ENCODE data around the gene GIT2. TPM values are rescaled to one million over a fixed set of nuclear protein-coding genes. Genes with fewer than 3 reads are reported as not detected.

GIT2 gene
- total and polyA plus RNA-seq, 2 experiments from 2014 or later, result 21.5 to 22.4 TPM

DNA sequence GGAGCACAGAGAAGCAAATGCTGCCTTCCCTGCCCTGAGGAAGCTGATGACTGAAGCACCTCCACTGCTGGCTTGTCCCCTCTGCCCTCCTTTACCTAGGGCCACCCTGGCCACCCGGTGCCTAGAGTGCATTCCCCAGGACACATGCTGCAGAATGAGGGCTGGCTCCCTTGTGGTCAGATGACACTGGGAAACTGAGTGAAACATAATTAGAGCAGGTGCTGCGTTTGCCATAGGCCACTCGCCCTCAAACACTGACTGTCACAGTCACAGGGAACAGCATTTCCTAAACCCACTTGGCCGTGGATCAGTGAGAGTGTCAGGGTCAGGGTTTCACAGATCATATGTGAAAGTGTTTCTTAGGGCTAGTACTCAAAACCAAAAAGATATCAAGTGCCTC, 80.1 kb downstream of the GIT2 start:
- H3K9me3 ChIP-seq (ENCODE audit: low read depth), result no peaks in the 10 kb centered on the region
- 95% methylated on average over 4 of the region's 4 CpGs for WGBS (ENCODE audit: low lambda C conversion rate, missing lambda C conversion rate)
- H2AFZ ChIP-seq, result no peak overlapping the region
- TF ChIP-seq EZH2 (IDR thresholded peaks at IDR 0.05; ENCODE audit: borderline replicate concordance) (no peak), EZH2phosphoT487 (IDR thresholded peaks at IDR 0.05; ENCODE audit: low read depth, severe bottlenecking, unreplicated experiment) (no peak), CTCF (IDR thresholded peaks at IDR 0.05; ENCODE audit: poor library complexity) (no peak)
- no peak overlapping the region for H3K4me2 ChIP-seq
- no peak overlapping the region for H3K4me3 ChIP-seq
- no peaks in the 10 kb centered on the region for H3K9me2 ChIP-seq (replicated peaks; ENCODE audit: insufficient read depth)
- H3K27ac ChIP-seq, result no peak overlapping the region
- H3K27me3 ChIP-seq, result no peaks in the 10 kb centered on the region
- DNase-seq (ENCODE audit: low spot score), result no peak
- no peaks in the 10 kb centered on the region for H4K20me1 ChIP-seq (ENCODE audit: insufficient read depth, poor library complexity, severe bottlenecking)
- H3K4me1 ChIP-seq (ENCODE audit: insufficient read depth), result no peaks in the 10 kb centered on the region
- H3K36me3 ChIP-seq (replicated peaks; ENCODE audit: insufficient read depth, low read depth), result no peaks in the 10 kb centered on the region
- no peaks in the 10 kb centered on the region for H3K79me2 ChIP-seq

GRCh38 chr12:109915171-109916040, 80.8 kb downstream of the GIT2 start:
- H3K27me3 ChIP-seq, result no peaks in the 10 kb centered on the region
- H2AFZ ChIP-seq, result no peak overlapping the region
- DNase-seq (ENCODE audit: low spot score), result no peak
- no peak overlapping the region for H3K4me3 ChIP-seq
- no peaks in the 10 kb centered on the region for H3K9me2 ChIP-seq (replicated peaks; ENCODE audit: insufficient read depth)
- H3K27ac ChIP-seq, result no peak overlapping the region
- WGBS (ENCODE audit: low lambda C conversion rate, missing lambda C conversion rate), result 95% methylated on average over 25 of the region's 26 CpGs
- no peaks in the 10 kb centered on the region for H4K20me1 ChIP-seq (ENCODE audit: insufficient read depth, poor library complexity, severe bottlenecking)
- no peaks in the 10 kb centered on the region for H3K36me3 ChIP-seq (replicated peaks; ENCODE audit: insufficient read depth, low read depth)
- H3K4me2 ChIP-seq, result no peak overlapping the region
- no peak for TF ChIP-seq CTCF (IDR thresholded peaks at IDR 0.05; ENCODE audit: poor library complexity)
- no peak for TF ChIP-seq EZH2 (IDR thresholded peaks at IDR 0.05; ENCODE audit: borderline replicate concordance)
- TF ChIP-seq EZH2phosphoT487 (IDR thresholded peaks at IDR 0.05; ENCODE audit: low read depth, severe bottlenecking, unreplicated experiment), result no peak
- H3K9me3 ChIP-seq (ENCODE audit: low read depth), result no peaks in the 10 kb centered on the region
- no peaks in the 10 kb centered on the region for H3K79me2 ChIP-seq
- H3K4me1 ChIP-seq (ENCODE audit: insufficient read depth), result no peaks in the 10 kb centered on the region

DNA sequence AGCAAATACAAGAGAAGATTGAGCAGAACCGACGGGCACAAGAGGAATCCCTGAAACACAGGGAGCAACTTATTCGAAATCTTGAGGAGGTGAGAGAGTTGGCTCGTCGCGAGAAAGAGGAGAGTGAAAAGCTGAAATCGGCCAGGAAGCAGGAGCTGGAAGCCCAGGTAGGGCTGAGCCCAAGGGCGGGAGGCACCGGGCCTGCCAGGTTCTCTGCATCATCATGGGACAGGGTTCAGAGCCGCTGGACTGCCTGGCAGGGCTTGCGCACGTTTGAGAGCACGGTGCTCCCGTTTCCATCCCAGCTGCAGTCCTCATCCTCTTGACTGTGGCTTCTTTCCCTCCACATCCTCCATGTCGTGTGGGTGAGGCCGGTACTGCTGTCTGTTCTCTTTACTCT, 81.7 kb downstream of the GIT2 start:
- H3K4me1 ChIP-seq (ENCODE audit: insufficient read depth), result no peaks in the 10 kb centered on the region
- WGBS (ENCODE audit: low lambda C conversion rate, missing lambda C conversion rate), result 93% methylated on average over 16 of the region's 16 CpGs
- no peaks in the 10 kb centered on the region for H4K20me1 ChIP-seq (ENCODE audit: insufficient read depth, poor library complexity, severe bottlenecking)
- H3K36me3 ChIP-seq (replicated peaks; ENCODE audit: insufficient read depth, low read depth), result no peaks in the 10 kb centered on the region
- H3K9me2 ChIP-seq (replicated peaks; ENCODE audit: insufficient read depth), result no peaks in the 10 kb centered on the region
- H3K9me3 ChIP-seq (ENCODE audit: low read depth), result no peaks in the 10 kb centered on the region
- H3K27me3 ChIP-seq, result no peaks in the 10 kb centered on the region
- no peak for TF ChIP-seq CTCF (IDR thresholded peaks at IDR 0.05; ENCODE audit: poor library complexity)
- TF ChIP-seq EZH2phosphoT487 (IDR thresholded peaks at IDR 0.05; ENCODE audit: low read depth, severe bottlenecking, unreplicated experiment), result no peak
- TF ChIP-seq EZH2 (IDR thresholded peaks at IDR 0.05; ENCODE audit: borderline replicate concordance), result no peak
- no peak for DNase-seq (ENCODE audit: low spot score)
- no peak overlapping the region for H2AFZ ChIP-seq
- H3K4me2 ChIP-seq, result no peak overlapping the region
- H3K79me2 ChIP-seq, result no peaks in the 10 kb centered on the region
- no peak overlapping the region for H3K27ac ChIP-seq
- no peak overlapping the region for H3K4me3 ChIP-seq

All from hepatocyte (in vitro differentiated cells).